Fibroblast of the aortic adventitia (primary cell): ENCODE measurements around the gene DRGX. TPM values are rescaled to one million over a fixed set of nuclear protein-coding genes. Genes with fewer than 3 reads are reported as not detected.

Experiments used
- DNase-seq: peaks from one replicate; pipeline ENCODE4 v3.0.0-alpha.2; 2010; ENCODE audit warnings: low read depth
- H3K4me3 ChIP-seq: 2 replicates; pipeline ENCODE4 v1.5.1; 2011; ENCODE audit warnings: low read depth, mild to moderate bottlenecking, control low read depth, low read length, moderate library complexity
- CTCF ChIP-seq: IDR thresholded peaks from 2 replicates; pipeline ENCODE4 v1.5.1; 2011; ENCODE audit warnings: mild to moderate bottlenecking, low read length, control low read depth, inconsistent platforms; ENCODE audit not compliant: insufficient read depth
- total RNA-seq: library from RNA; depleted of rRNA; stranded (reverse); fragments of >200 nt; gene quantifications from 2 replicates; pipeline ENCODE4 v1.2.3, GENCODE V29; 2012; ENCODE audit warnings: low replicate concordance

The DRGX gene
- total RNA-seq, 1 donor, result not detected

GRCh38 chr10:49318028-49318427 lies 77.9 kb downstream of the DRGX start:
- no peak for DNase-seq
- no peak for TF ChIP-seq CTCF

DNA sequence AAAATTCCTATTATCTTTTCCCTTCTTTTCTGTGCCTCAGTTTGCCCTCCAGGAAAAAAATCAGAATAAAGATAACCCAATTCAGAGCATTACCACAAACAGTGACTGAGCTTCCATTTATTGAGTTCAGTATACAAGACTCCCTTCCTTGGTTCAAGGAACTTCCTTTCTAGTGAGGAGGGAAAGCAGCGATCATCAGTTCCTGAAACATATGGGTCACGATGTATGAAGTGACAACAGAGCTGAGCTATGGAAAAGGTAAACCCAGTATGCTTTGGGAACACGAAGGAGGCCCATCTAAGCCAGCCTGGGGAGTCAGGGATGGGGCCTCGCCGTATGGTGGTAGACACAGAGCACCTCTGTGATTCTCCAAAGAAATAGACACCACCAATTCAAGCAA lies 81.1 kb downstream of the DRGX start:
- no peak for DNase-seq
- H3K4me3 ChIP-seq, result no peak overlapping the region
- TF ChIP-seq CTCF, result no peak

More at GRCh38 chr10:49318028-49318427, 77.9 kb downstream of the DRGX start:
- H3K4me3 ChIP-seq, result no peak overlapping the region

Other genes starting within 250 kb of the DRGX start
- gene TMEM273, start 207.7 kb downstream of the DRGX start, total RNA-seq, result 0.57 TPM in 1 of 2 replicates, not detected in the other
- gene C10orf71, start 96.9 kb downstream of the DRGX start, total RNA-seq, result not detected in 2 replicates
- gene ERCC6, start 143.0 kb upstream of the DRGX start, total RNA-seq, result 51.1 and 79.7 TPM in 2 replicates
- gene SLC18A3, start 214.2 kb upstream of the DRGX start, total RNA-seq, result not detected in 2 replicates
- not detected in 2 replicates for gene CHAT, start 217.9 kb upstream of the DRGX start, total RNA-seq